HepG2 (cell line): ENCODE results near the gene TLCD3B. TPM values are rescaled to one million over a fixed set of nuclear protein-coding genes. Genes with fewer than 3 reads are reported as not detected.

Experiments
- ATAC-seq: fragments of 200-7000 bp; cut with Tn5 transposase; 3 replicates; pipeline ENCODE4 v1.9.1; 2020; ENCODE audit warnings: mild to moderate bottlenecking, moderate library complexity
- BruUV-seq: library from RNA; stranded (reverse); fragments of 400-500 nt; replicated peaks from 2 replicates; lab custom pipeline; 2021; lab: Mats Ljungman, UMichigan
- CTCF ChIA-PET: fragments of 300-600 bp; formaldehyde crosslinking; extraction: SDS; loops from one replicate; lab custom pipeline; 2021; ENCODE audit warnings: low total read pairs, inconsistent platforms, low intra/inter-chr PET ratio; lab: Yijun Ruan, JAX
- POLR2A ChIA-PET: fragments of 350-600 bp; sonication (Branson Sonifier 250); formaldehyde crosslinking; loops from one replicate; lab custom pipeline; 2020; ENCODE audit warnings: antibody characterized with exemption, inconsistent platforms; lab: Yijun Ruan, JAX
- DNase-seq: peaks from one replicate; pipeline ENCODE4 v3.0.0-alpha.2; 2015; ENCODE audit warnings: low spot score
- FAIRE-seq: peaks from 3 replicates; lab custom pipeline; 2011; peaks lifted over from hg19 to GRCh38; lab: Jason Lieb, UNC
- H2AFZ ChIP-seq: one replicate; pipeline ENCODE4 v1.6.1; 2011; ENCODE audit warnings: low read length, inconsistent platforms
- H3K27ac ChIP-seq: fragments of 300-600 bp; 3 replicates; pipeline ENCODE4 v1.8.0; 2011; ENCODE audit warnings: mixed run types, mild to moderate bottlenecking, mixed read lengths, low read length, inconsistent platforms; ENCODE audit not compliant: insufficient read depth; ENCODE audit errors: extremely low read length
- H3K27me3 ChIP-seq, 2 experiments: fragments of 200-600 bp in 1 of 2; 2 replicates in 1 of 2; 3 replicates in 1 of 2; pipeline versions ENCODE4 v1.6.0 to v1.8.0; 2011; ENCODE audit warnings: low read length in 2 of 2, mild to moderate bottlenecking in 2 of 2, moderate library complexity in 2 of 2, inconsistent platforms in 1 of 2; ENCODE audit not compliant: insufficient read depth in 2 of 2, control insufficient read depth in 1 of 2
- H3K36me3 ChIP-seq, 2 experiments: fragments of 200-600 bp in 1 of 2; replicated peaks in 1 of 2; 2 replicates in 1 of 2; 3 replicates in 1 of 2; pipeline versions ENCODE4 v1.5.1 to v1.8.0; 2011; ENCODE audit warnings: low read length in 2 of 2, inconsistent platforms in 1 of 2; ENCODE audit not compliant: insufficient read depth in 2 of 2, control insufficient read depth in 1 of 2
- H3K4me1 ChIP-seq: 2 replicates; pipeline ENCODE4 v1.5.1; 2012; ENCODE audit warnings: low read length, inconsistent platforms; ENCODE audit not compliant: insufficient read depth
- H3K4me2 ChIP-seq: 2 replicates; pipeline ENCODE4 v1.6.0; 2011; ENCODE audit warnings: low read depth, low read length, inconsistent platforms
- H3K4me3 ChIP-seq, 3 experiments: fragments of 200-600 bp in 1 of 3; sonication (generic), shearing (Covaris generic) in 1 of 3; replicated peaks in 1 of 3; 2 replicates each; pipeline ENCODE4 v1.5.1; 2011 to 2016; ENCODE audit warnings: low read length in 3 of 3, inconsistent platforms in 2 of 3, low read depth in 2 of 3, mild to moderate bottlenecking in 2 of 3, control low read depth in 1 of 3, mixed read lengths in 1 of 3; ENCODE audit not compliant: insufficient read depth in 1 of 3
- H3K79me2 ChIP-seq: one replicate; pipeline ENCODE4 v1.6.1; 2011; ENCODE audit warnings: low read length, inconsistent platforms; ENCODE audit not compliant: insufficient read depth
- H3K9ac ChIP-seq: 2 replicates; pipeline ENCODE4 v1.6.0; 2011; ENCODE audit warnings: mild to moderate bottlenecking, low read depth, low read length, inconsistent platforms; ENCODE audit not compliant: insufficient read depth
- H3K9me3 ChIP-seq: 2 replicates; pipeline ENCODE4 v1.5.1; 2012; ENCODE audit warnings: mild to moderate bottlenecking, low read length
- H4K20me1 ChIP-seq: 2 replicates; pipeline ENCODE4 v1.6.0; 2011; ENCODE audit warnings: inconsistent platforms, mild to moderate bottlenecking, low read length, moderate library complexity; ENCODE audit not compliant: insufficient read depth
- AGO1 ChIP-seq: fragments of 200-400 bp; formaldehyde crosslinking; IDR thresholded peaks from 2 replicates; pipeline ENCODE4 v1.6.1; 2017; ENCODE audit warnings: mild to moderate bottlenecking, low read depth, low read length, moderate library complexity; ENCODE audit not compliant: poor library complexity, severe bottlenecking
- AGO2 ChIP-seq: fragments of 200-400 bp; formaldehyde crosslinking; optimal IDR thresholded peaks from 2 replicates; pipeline ENCODE3; 2017; ENCODE audit warnings: mild to moderate bottlenecking, low read depth, low read length, moderate library complexity
- AKAP8 ChIP-seq: sonication (generic); formaldehyde crosslinking; IDR thresholded peaks from 2 replicates; pipeline ENCODE4 v1.5.1; 2020; ENCODE audit warnings: mild to moderate bottlenecking, missing genetic modification reagents
- DNMT3B ChIP-seq: conservative IDR thresholded peaks from 2 replicates; pipeline ENCODE4 v1.6.1; 2016; ENCODE audit warnings: missing biosample characterization, control low read depth
- GABPB1 ChIP-seq: IDR thresholded peaks from 2 replicates; pipeline ENCODE4 v1.6.1; 2016; ENCODE audit warnings: mild to moderate bottlenecking, missing genetic modification reagents, moderate library complexity, missing compliant biosample characterization
- POLR2AphosphoS5 ChIP-seq: IDR thresholded peaks from 2 replicates; pipeline ENCODE4 v1.6.1; 2012; ENCODE audit warnings: low read depth, low read length
- RBFOX2 ChIP-seq: fragments of 200-400 bp; formaldehyde crosslinking; IDR thresholded peaks from 2 replicates; pipeline ENCODE4 v1.6.1; 2017; ENCODE audit warnings: low read depth, mild to moderate bottlenecking, low read length
- SCMH1 ChIP-seq: sonication (generic); formaldehyde crosslinking; IDR thresholded peaks from 2 replicates; pipeline ENCODE4 v1.9.0; 2021; ENCODE audit warnings: missing genetic modification reagents, mild to moderate bottlenecking, borderline replicate concordance
- SSRP1 ChIP-seq: IDR thresholded peaks from 2 replicates; pipeline ENCODE4 v1.6.1; 2016; ENCODE audit warnings: control low read depth
- ZNF547 ChIP-seq: sonication (generic); formaldehyde crosslinking; IDR thresholded peaks from 2 replicates; pipeline ENCODE4 v1.5.1; 2020; ENCODE audit warnings: mild to moderate bottlenecking, missing genetic modification reagents
- ZNF768 ChIP-seq: sonication (generic); formaldehyde crosslinking; IDR thresholded peaks from 2 replicates; pipeline ENCODE4 v1.4.0; 2020; ENCODE audit warnings: missing genetic modification reagents
- ZSCAN30 ChIP-seq: sonication (generic); formaldehyde crosslinking; IDR thresholded peaks from 2 replicates; pipeline ENCODE4 v1.5.0; 2020; ENCODE audit warnings: mild to moderate bottlenecking, missing genetic modification reagents
- WGBS: methylation state at CpG from one replicate; pipeline ENCODE4 v1.1.6; 2017; ENCODE audit warnings: low lambda C conversion rate; 5-methylcytosine and 5-hydroxymethylcytosine counted together
- in situ Hi-C: cut with HindIII; loops from 2 replicates; pipeline ENCODE4 v1.10.0; 2017; ENCODE audit warnings: low pct_unique_long_range_greater_than_20kb; ENCODE audit not compliant: extremely low pct_ligation_motif_present
- intact Hi-C: fragments of 100-400 bp; cut with micrococcal nuclease; formaldehyde crosslinking; loops from one replicate; pipeline ENCODE4 v1.10.0; 2022; ENCODE audit not compliant: unreplicated experiment
- polyA plus RNA-seq, 8 experiments: library from polyadenylated mRNA; depleted of rRNA in 3 of 8; stranded (reverse) in 7 of 8; unstranded in 1 of 8; fragments of >200 nt; fragmentation: Illumina TruSeq in 4 of 8; extraction: Trizol in 4 of 8; gene quantifications; 2 replicates each; pipeline versions ENCODE4 v1.2.1 to v1.2.3, GENCODE V29; 2011 to 2016; ENCODE audit warnings: low read depth in 4 of 8, missing spikeins in 1 of 8, mixed read lengths in 1 of 8; ENCODE audit not compliant: insufficient read depth in 1 of 8
- total RNA-seq, 5 experiments: library from RNA; depleted of rRNA; stranded (reverse); fragments of >200 nt; fragmentation: Illumina TruSeq; extraction: Trizol; gene quantifications; 2 replicates each; pipeline ENCODE4 v1.2.3, GENCODE V29; 2016; ENCODE audit warnings: low read depth in 1 of 5

The TLCD3B gene
- total and polyA plus RNA-seq, 2 of the 13 experiments (the other 11 are each of a cell fraction or from before 2014, with no cell fraction given) = not detected

- Histone ChIP-seq H3K79me2 (no peaks in the 10 kb centered on the region), H3K9me3 (no peaks in the 10 kb centered on the region), H3K27me3 (peaks cover 9 to 21% of the 10 kb centered on the region in 2 experiments; a peak in 4 of 5 replicates), H3K27ac (no peak overlapping the region), H3K4me1 (peaks cover 24% of the 10 kb centered on the region), H3K36me3 (peaks cover 0 to 3% of the 10 kb centered on the region in 2 experiments; a peak in 1 of 5 replicates), H3K9ac (no peak overlapping the region), H4K20me1 (no peaks in the 10 kb centered on the region), H3K4me3 (no peak overlapping the region), H3K4me2 (no peak overlapping the region), H2AFZ (no peak overlapping the region)
- POLR2A ChIA-PET = interaction anchor here (1.1 kb wide), 1 partner anchor 25 kb away, joined by 3 read pairs; no protein-coding TSS in a partner anchor
- intact Hi-C loops (no loop called here), in situ Hi-C loops (loop anchor here (10.0 kb wide), 1 partner anchor 142 kb away; the partner anchor contains the start of gene CDIPT)
- no peak for ATAC-seq
- no peak for DNase-seq
- 94% methylated on average over 32 of the region's 34 CpGs for WGBS
- no TSS peak for BruUV-seq
- CTCF ChIA-PET = no interaction called here
- FAIRE-seq = no peak
- TF ChIP-seq SSRP1 (CRISPR knock-in tag) = no peak
- 0 out of 2 replicates have a peak, but pooled peaks have one; percentile 17 for TF ChIP-seq POLR2AphosphoS5
- peak; percentile 81 for TF ChIP-seq AGO1
- TF ChIP-seq AKAP8 (CRISPR knock-in tag) = peak; percentile 61; the same call in 1 of the 2 replicates
- TF ChIP-seq ZNF547 (CRISPR knock-in tag) = no peak
- TF ChIP-seq AGO2 = peak; percentile 74
- TF ChIP-seq, all 625 proteins: peak for 4
These were observed 24.3 kb downstream of the TLCD3B start for GRCh38 chr16:30006659-30007377.

DNA sequence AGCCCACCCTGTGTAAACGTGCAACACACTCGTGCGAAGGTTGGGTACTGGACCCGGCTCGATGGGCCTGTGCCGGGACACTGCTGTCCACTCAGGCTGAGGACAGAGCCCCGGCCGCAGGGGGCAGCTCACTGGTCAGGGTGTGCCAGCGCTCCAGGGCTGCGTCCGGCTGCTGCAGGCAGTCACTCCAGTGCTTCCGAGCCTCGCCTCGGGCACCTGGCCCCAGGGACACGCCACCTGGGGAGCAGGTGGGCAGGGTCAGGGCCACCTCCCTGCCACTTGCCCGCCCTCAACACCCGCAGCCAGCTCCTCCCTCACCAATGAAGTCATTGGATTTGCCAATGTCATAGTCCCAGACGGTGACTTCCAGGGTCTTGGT lies 25.0 kb downstream of the TLCD3B start:
- H3K27me3 ChIP-seq = peaks cover 8 to 17% of the 10 kb centered on the region in 2 experiments; a peak in 4 of 5 replicates
- H3K4me3 ChIP-seq = no peak overlapping the region
- BruUV-seq = no TSS peak
- no peak for DNase-seq
- in situ Hi-C loops = loop anchor here (10.0 kb wide), 1 partner anchor 141 kb away; the partner anchor contains the start of gene CDIPT
- H3K9ac ChIP-seq = no peak overlapping the region
- no peak overlapping the region for H3K27ac ChIP-seq
- no peak for ATAC-seq
- H3K36me3 ChIP-seq = peaks cover 0 to 3% of the 10 kb centered on the region in 2 experiments; a peak in 1 of 5 replicates
- no peaks in the 10 kb centered on the region for H3K9me3 ChIP-seq
- H3K4me1 ChIP-seq = peaks cover 20% of the 10 kb centered on the region
- no peaks in the 10 kb centered on the region for H3K79me2 ChIP-seq
- intact Hi-C loops = no loop called here
- CTCF ChIA-PET = interaction anchor here (1.1 kb wide), 1 partner anchor 144 kb away, joined by 3 read pairs; no protein-coding TSS in a partner anchor
- WGBS = 98% methylated on average over 6 of the region's 18 CpGs
- H3K4me2 ChIP-seq = no peak overlapping the region
- no peak overlapping the region for H2AFZ ChIP-seq
- POLR2A ChIA-PET = interaction anchor here (1.1 to 2.1 kb wide), 2 partner anchors 26 to 33 kb away, joined by 3 to 8 read pairs; partner anchors contain the start of gene TAOK2
- no peaks in the 10 kb centered on the region for H4K20me1 ChIP-seq
- no peak for FAIRE-seq
- TF ChIP-seq ZNF768 (CRISPR knock-in tag) = 0 out of 2 replicates have a peak, but pooled peaks have one; percentile 22
- TF ChIP-seq AGO2 = peak; percentile 64
- TF ChIP-seq DNMT3B = no peak
- no peak for TF ChIP-seq ZSCAN30
- TF ChIP-seq GABPB1 (CRISPR knock-in tag) = peak; percentile 0; the same call in 1 of the 2 replicates
- TF ChIP-seq SCMH1 = no peak
- TF ChIP-seq RBFOX2 = 0 out of 2 replicates have a peak, but pooled peaks have one; percentile 12
